GM12892 (cell line): Measurements from ENCODE around the gene NPFFR1.

Experiments used
- POLR2A ChIP-seq: IDR thresholded peaks from 2 replicates; pipeline ENCODE4 v1.6.1; 2011; ENCODE audit warnings: low read depth, low read length, control low read depth
- POLR2AphosphoS5 ChIP-seq: IDR thresholded peaks from 2 replicates; pipeline ENCODE4 v1.6.1; 2011; ENCODE audit warnings: low read depth, low read length, control low read depth

- TF ChIP-seq POLR2A (no peak), POLR2AphosphoS5 (no peak)
Measured at GRCh38 chr10:70308121-70309060, 24.6 kb upstream of the NPFFR1 start.
